Measurements from ENCODE around the gene TIPRL.

Gene TIPRL

GRCh38 chr1:168157638-168158037, 21.1 kb upstream of the TIPRL start:
- Histone ChIP-seq H2AFZ (ENCODE audit: low read depth, low read length) (no peak overlapping the region), H3K27me3 (ENCODE audit: low read depth, low read length) (no peaks in the 10 kb centered on the region), H3K27ac (ENCODE audit: low read length) (no peak overlapping the region), H4K20me1 (ENCODE audit: insufficient read depth, low read length) (no peaks in the 10 kb centered on the region), H3K9me3 (ENCODE audit: insufficient read depth, low read length) (peaks cover 17% of the 10 kb centered on the region), H3K79me2 (ENCODE audit: low read length) (no peaks in the 10 kb centered on the region), H3K36me3 (replicated peaks; ENCODE audit: low read depth, low read length) (peaks cover 5% of the 10 kb centered on the region), H3K4me2 (ENCODE audit: low read length) (no peak overlapping the region), H3K4me1 (ENCODE audit: low read length) (peaks cover 6% of the 10 kb centered on the region), H3K9ac (ENCODE audit: low read length) (no peak overlapping the region), H3K4me3 (ENCODE audit: low read length) (no peak overlapping the region)
- no peak for TF ChIP-seq EZH2phosphoT487 (IDR thresholded peaks at IDR 0.05; ENCODE audit: low read depth)
- TF ChIP-seq, protein P1, sequence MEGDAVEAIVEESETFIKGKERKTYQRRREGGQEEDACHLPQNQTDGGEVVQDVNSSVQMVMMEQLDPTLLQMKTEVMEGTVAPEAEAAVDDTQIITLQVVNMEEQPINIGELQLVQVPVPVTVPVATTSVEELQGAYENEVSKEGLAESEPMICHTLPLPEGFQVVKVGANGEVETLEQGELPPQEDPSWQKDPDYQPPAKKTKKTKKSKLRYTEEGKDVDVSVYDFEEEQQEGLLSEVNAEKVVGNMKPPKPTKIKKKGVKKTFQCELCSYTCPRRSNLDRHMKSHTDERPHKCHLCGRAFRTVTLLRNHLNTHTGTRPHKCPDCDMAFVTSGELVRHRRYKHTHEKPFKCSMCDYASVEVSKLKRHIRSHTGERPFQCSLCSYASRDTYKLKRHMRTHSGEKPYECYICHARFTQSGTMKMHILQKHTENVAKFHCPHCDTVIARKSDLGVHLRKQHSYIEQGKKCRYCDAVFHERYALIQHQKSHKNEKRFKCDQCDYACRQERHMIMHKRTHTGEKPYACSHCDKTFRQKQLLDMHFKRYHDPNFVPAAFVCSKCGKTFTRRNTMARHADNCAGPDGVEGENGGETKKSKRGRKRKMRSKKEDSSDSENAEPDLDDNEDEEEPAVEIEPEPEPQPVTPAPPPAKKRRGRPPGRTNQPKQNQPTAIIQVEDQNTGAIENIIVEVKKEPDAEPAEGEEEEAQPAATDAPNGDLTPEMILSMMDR (IDR thresholded peaks at IDR 0.05; ENCODE audit: low read depth, low read length), result no peak

DNA sequence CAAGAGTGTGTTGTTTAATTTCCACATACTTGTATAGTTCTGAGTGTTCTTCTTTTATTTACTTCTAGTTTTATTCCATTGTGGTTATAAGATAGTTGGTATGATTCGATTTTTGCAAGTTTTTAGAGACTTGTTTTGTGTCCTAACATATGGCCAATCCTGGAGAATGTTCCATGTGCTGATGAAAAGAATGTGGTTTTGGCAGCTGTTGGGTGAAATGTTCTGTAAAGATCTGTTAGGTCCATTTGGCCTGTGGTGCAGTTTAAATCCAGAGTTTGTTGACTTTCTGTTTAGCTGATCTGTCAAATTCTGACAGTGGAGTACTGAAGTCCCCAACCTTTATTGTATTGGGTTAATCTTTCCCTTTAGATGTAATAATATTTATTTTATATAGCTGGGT, 19.5 kb upstream of the TIPRL start:
- H3K9me3 ChIP-seq (ENCODE audit: insufficient read depth, low read length), result peaks cover 17% of the 10 kb centered on the region
- H4K20me1 ChIP-seq (ENCODE audit: insufficient read depth, low read length), result no peaks in the 10 kb centered on the region
- no peak overlapping the region for H3K4me2 ChIP-seq (ENCODE audit: low read length)
- H2AFZ ChIP-seq (ENCODE audit: low read depth, low read length), result no peak overlapping the region
- H3K36me3 ChIP-seq (replicated peaks; ENCODE audit: low read depth, low read length), result peaks cover 9% of the 10 kb centered on the region
- peaks cover 21% of the 10 kb centered on the region for H3K4me1 ChIP-seq (ENCODE audit: low read length)
- no peak overlapping the region for H3K9ac ChIP-seq (ENCODE audit: low read length)
- no peak overlapping the region for H3K4me3 ChIP-seq (ENCODE audit: low read length)
- TF ChIP-seq EZH2phosphoT487 (IDR thresholded peaks at IDR 0.05; ENCODE audit: low read depth), result no peak
- TF ChIP-seq, protein P1 (IDR thresholded peaks at IDR 0.05; ENCODE audit: low read depth, low read length), result no peak
- H3K27ac ChIP-seq (ENCODE audit: low read length), result no peak overlapping the region
- no peaks in the 10 kb centered on the region for H3K27me3 ChIP-seq (ENCODE audit: low read depth, low read length)
- no peaks in the 10 kb centered on the region for H3K79me2 ChIP-seq (ENCODE audit: low read length)

GRCh38 chr1:168159979-168160378, 18.8 kb upstream of the TIPRL start:
- Histone ChIP-seq H3K4me2 (ENCODE audit: low read length) (no peak overlapping the region), H3K27me3 (ENCODE audit: low read depth, low read length) (no peaks in the 10 kb centered on the region), H3K4me1 (ENCODE audit: low read length) (peaks cover 28% of the 10 kb centered on the region), H3K79me2 (ENCODE audit: low read length) (no peaks in the 10 kb centered on the region), H3K4me3 (ENCODE audit: low read length) (no peak overlapping the region), H3K9ac (ENCODE audit: low read length) (no peak overlapping the region), H3K36me3 (replicated peaks; ENCODE audit: low read depth, low read length) (peaks cover 9% of the 10 kb centered on the region), H2AFZ (ENCODE audit: low read depth, low read length) (no peak overlapping the region), H4K20me1 (ENCODE audit: insufficient read depth, low read length) (no peaks in the 10 kb centered on the region), H3K27ac (ENCODE audit: low read length) (no peak overlapping the region), H3K9me3 (ENCODE audit: insufficient read depth, low read length) (peaks cover 17% of the 10 kb centered on the region)
- TF ChIP-seq EZH2phosphoT487 (IDR thresholded peaks at IDR 0.05; ENCODE audit: low read depth), result no peak
- TF ChIP-seq, protein P1 (IDR thresholded peaks at IDR 0.05; ENCODE audit: low read depth, low read length), result no peak

DNA sequence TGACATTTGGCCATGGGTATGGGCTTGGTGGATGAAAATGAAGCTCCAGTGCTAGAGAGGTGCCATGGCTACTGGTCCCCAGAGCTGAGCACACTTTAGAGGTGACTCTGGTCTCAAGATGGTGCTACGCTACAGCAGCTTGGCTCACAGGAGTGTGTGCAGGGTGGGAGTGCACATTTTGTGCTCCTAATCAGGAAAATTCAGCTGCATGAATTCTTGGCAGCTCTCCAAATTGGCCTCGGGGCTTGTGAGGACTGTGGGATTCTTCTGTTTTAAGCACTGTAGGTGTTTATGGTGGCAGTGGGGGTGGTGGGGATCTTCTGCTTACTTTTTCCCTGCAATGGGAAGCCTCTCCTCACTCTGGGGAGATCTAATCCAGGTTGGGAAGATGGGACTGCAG, 17.3 kb upstream of the TIPRL start:
- Histone ChIP-seq H3K27me3 (ENCODE audit: low read depth, low read length) (no peaks in the 10 kb centered on the region), H3K4me3 (ENCODE audit: low read length) (no peak overlapping the region), H3K36me3 (replicated peaks; ENCODE audit: low read depth, low read length) (peaks cover 9% of the 10 kb centered on the region), H3K27ac (ENCODE audit: low read length) (no peak overlapping the region), H3K4me2 (ENCODE audit: low read length) (no peak overlapping the region), H2AFZ (ENCODE audit: low read depth, low read length) (no peak overlapping the region), H3K4me1 (ENCODE audit: low read length) (peaks cover 31% of the 10 kb centered on the region), H3K9me3 (ENCODE audit: insufficient read depth, low read length) (peaks cover 17% of the 10 kb centered on the region), H4K20me1 (ENCODE audit: insufficient read depth, low read length) (no peaks in the 10 kb centered on the region), H3K9ac (ENCODE audit: low read length) (no peak overlapping the region), H3K79me2 (ENCODE audit: low read length) (no peaks in the 10 kb centered on the region)
- TF ChIP-seq EZH2phosphoT487 (IDR thresholded peaks at IDR 0.05; ENCODE audit: low read depth), result no peak
- TF ChIP-seq, protein P1 (IDR thresholded peaks at IDR 0.05; ENCODE audit: low read depth, low read length), result no peak
